ENCODE measurements around the gene PLA2R1.
A peak's percentile ranks its signal among the peaks of the same experiment; 100 is the strongest.

Gene PLA2R1

GRCh38 chr2:159922563-159922962 lies 139.9 kb downstream of the PLA2R1 start:
- DNase-seq: no peak

- peak; percentile 88 for DNase-seq
These were observed 140.5 kb downstream of the PLA2R1 start for GRCh38 chr2:159921752-159922404.

GRCh38 chr2:159916511-159916910 lies 145.9 kb downstream of the PLA2R1 start:
- no peak for DNase-seq

GRCh38 chr2:159913900-159914299 lies 148.5 kb downstream of the PLA2R1 start:
- no peak for DNase-seq

- DNase-seq: no peak
These were observed 149.8 kb downstream of the PLA2R1 start for GRCh38 chr2:159912580-159912979.

GRCh38 chr2:159910951-159911350 lies 151.5 kb downstream of the PLA2R1 start:
- DNase-seq: no peak

- DNase-seq: no peak
These were observed 153.8 kb downstream of the PLA2R1 start for GRCh38 chr2:159908623-159909022.

- DNase-seq: no peak
These were observed 154.5 kb downstream of the PLA2R1 start for GRCh38 chr2:159907909-159908308.

GRCh38 chr2:159905926-159906714 lies 156.3 kb downstream of the PLA2R1 start:
- no peak for DNase-seq

- no peak for DNase-seq
These were observed 157.5 kb downstream of the PLA2R1 start for GRCh38 chr2:159904959-159905305.

GRCh38 chr2:159904127-159904958 lies 158.1 kb downstream of the PLA2R1 start, which contains the start of gene LY75:
TSS of gene LY75 (minus strand) at chr2:159904756.
- DNase-seq: peak; percentile 91

GRCh38 chr2:159903443-159904126 lies 158.8 kb downstream of the PLA2R1 start:
- peak; percentile 79 for DNase-seq

- DNase-seq: no peak
These were observed 159.7 kb downstream of the PLA2R1 start for GRCh38 chr2:159902722-159903121.

GRCh38 chr2:159900343-159900742 lies 162.1 kb downstream of the PLA2R1 start:
- no peak for DNase-seq

GRCh38 chr2:159898441-159898840 lies 164.0 kb downstream of the PLA2R1 start:
- no peak for DNase-seq

- no peak for DNase-seq
These were observed 164.7 kb downstream of the PLA2R1 start for GRCh38 chr2:159897720-159898119.

- DNase-seq: no peak
These were observed 165.3 kb downstream of the PLA2R1 start for GRCh38 chr2:159897081-159897480.

- DNase-seq: no peak
These were observed 167.0 kb downstream of the PLA2R1 start for GRCh38 chr2:159895258-159896065.

- no peak for DNase-seq
These were observed 168.1 kb downstream of the PLA2R1 start for GRCh38 chr2:159894145-159894838.

GRCh38 chr2:159892990-159893810 lies 169.2 kb downstream of the PLA2R1 start:
- no peak for DNase-seq
